Lung (tissue), 12 donors: Measurements from ENCODE around the gene DYSF. TPM values are rescaled to one million over a fixed set of nuclear protein-coding genes. Genes with fewer than 3 reads are reported as not detected.

Experiments
- ATAC-seq: fragments of 200-7000 bp; cut with Tn5 transposase; one replicate; pipeline ENCODE4 v1.9.1; 2020; ENCODE audit warnings: moderate number of reproducible peaks; ENCODE audit not compliant: insufficient read depth, low FRiP score
- DNase-seq, 3 donors: peaks; one replicate each; pipeline ENCODE4 v3.0.0-alpha.2; 2013 to 2017
- H3K27ac ChIP-seq, 2 donors: one replicate each; pipeline ENCODE4 v1.5.1; 2013; ENCODE audit warnings: mild to moderate bottlenecking in 2 of 2, moderate library complexity in 2 of 2, control low read depth in 1 of 2, inconsistent platforms in 1 of 2, low read depth in 1 of 2, low read length in 1 of 2
- H3K27me3 ChIP-seq, 3 donors: one replicate each; pipeline ENCODE4 v1.5.1; 2013; ENCODE audit warnings: low read length in 2 of 3; ENCODE audit not compliant: control insufficient read depth in 3 of 3, insufficient read depth in 3 of 3
- H3K36me3 ChIP-seq, 4 donors: one replicate each; pipeline ENCODE4 v1.5.1; 2013; ENCODE audit warnings: low read length in 4 of 4, mild to moderate bottlenecking in 1 of 4, moderate library complexity in 1 of 4; ENCODE audit not compliant: control insufficient read depth in 4 of 4, insufficient read depth in 4 of 4
- H3K4me1 ChIP-seq, 5 donors: one replicate each; pipeline ENCODE4 v1.5.1; 2013; ENCODE audit warnings: low read length in 5 of 5, mild to moderate bottlenecking in 2 of 5, moderate library complexity in 1 of 5; ENCODE audit not compliant: control insufficient read depth in 5 of 5, insufficient read depth in 5 of 5
- H3K4me3 ChIP-seq: one replicate; pipeline ENCODE4 v1.5.1; 2013; ENCODE audit warnings: mild to moderate bottlenecking, control low read depth, moderate library complexity
- H3K9ac ChIP-seq, 2 donors: one replicate each; pipeline ENCODE4 v1.5.1; 2013; ENCODE audit warnings: low read length in 2 of 2, control low read depth in 1 of 2; ENCODE audit not compliant: insufficient read depth in 1 of 2
- H3K9me3 ChIP-seq, 4 donors: one replicate each; pipeline ENCODE4 v1.5.1; 2013; ENCODE audit warnings: low read length in 3 of 4, mild to moderate bottlenecking in 1 of 4, moderate library complexity in 1 of 4; ENCODE audit not compliant: control insufficient read depth in 4 of 4, insufficient read depth in 3 of 4
- WGBS, 2 donors: extraction: QIAGEN DNeasy Blood & Tissue Kit; methylation state at CpG; one replicate each; pipeline ENCODE4 v1.1.7; 2013; 5-methylcytosine and 5-hydroxymethylcytosine counted together
- polyA plus RNA-seq, 2 donors: library from polyadenylated mRNA; stranded (reverse); fragments of 200-250 nt; gene quantifications; one replicate each; pipeline ENCODE4 v1.2.1, GENCODE V29; 2013
- total RNA-seq, 2 donors: library from RNA; depleted of rRNA in 1 of 2; stranded (reverse); fragments of >200 nt in 1 of 2; gene quantifications; one replicate each; pipeline ENCODE4 v1.2.1, GENCODE V29; 2014 to 2021
- TF ChIP-seq, protein P1 (sequence below): IDR thresholded peaks from 2 replicates; pipeline ENCODE4 v1.5.1; 2012; ENCODE audit warnings: mild to moderate bottlenecking; ENCODE audit errors: control extremely low read depth, extremely low read depth
- donor health status: control.
- donor health status: control.
- donor health status: Bipolar disorder and iron deficiency.
- donor health status: healthy.
- donor health status: DM: yes; HTN: yes; CAD: no.

The DYSF gene
- total and polyA plus RNA-seq, 4 donors: 12.9 to 56.2 (median 40.0) TPM

DNA sequence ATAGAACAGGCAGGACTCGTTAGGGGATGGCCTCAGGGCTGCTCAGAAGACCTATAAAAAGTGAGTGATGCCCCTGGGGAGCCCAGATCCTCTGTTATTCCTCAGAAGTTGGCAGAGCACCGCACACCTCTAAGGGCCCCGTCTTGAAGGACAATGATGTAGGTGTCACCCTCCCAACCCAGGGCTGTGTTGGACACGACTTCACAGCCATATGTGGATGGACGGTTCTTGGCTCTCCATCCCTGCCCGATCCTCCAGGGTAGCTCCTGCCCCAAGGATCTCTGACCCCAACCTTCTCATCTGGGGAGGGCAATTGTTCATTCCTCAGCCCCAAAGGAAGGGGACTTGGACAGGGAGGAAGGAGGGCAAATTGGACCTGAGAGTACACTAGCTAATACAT, 246.1 kb downstream of the DYSF start:
- H3K4me1 ChIP-seq: peaks cover 0 to 13% (median 2%) of the 10 kb centered on the region in 5 donors
- H3K27me3 ChIP-seq: no peaks in the 10 kb centered on the region
- no peak for DNase-seq
- ATAC-seq: no peak
- WGBS, 2 donors: 88 to 91% methylated on average over 6 of the region's 6 CpGs
- H3K36me3 ChIP-seq: no peaks in the 10 kb centered on the region
- H3K9me3 ChIP-seq: no peaks in the 10 kb centered on the region
- H3K9ac ChIP-seq: no peak overlapping the region
- TF ChIP-seq, protein P1, sequence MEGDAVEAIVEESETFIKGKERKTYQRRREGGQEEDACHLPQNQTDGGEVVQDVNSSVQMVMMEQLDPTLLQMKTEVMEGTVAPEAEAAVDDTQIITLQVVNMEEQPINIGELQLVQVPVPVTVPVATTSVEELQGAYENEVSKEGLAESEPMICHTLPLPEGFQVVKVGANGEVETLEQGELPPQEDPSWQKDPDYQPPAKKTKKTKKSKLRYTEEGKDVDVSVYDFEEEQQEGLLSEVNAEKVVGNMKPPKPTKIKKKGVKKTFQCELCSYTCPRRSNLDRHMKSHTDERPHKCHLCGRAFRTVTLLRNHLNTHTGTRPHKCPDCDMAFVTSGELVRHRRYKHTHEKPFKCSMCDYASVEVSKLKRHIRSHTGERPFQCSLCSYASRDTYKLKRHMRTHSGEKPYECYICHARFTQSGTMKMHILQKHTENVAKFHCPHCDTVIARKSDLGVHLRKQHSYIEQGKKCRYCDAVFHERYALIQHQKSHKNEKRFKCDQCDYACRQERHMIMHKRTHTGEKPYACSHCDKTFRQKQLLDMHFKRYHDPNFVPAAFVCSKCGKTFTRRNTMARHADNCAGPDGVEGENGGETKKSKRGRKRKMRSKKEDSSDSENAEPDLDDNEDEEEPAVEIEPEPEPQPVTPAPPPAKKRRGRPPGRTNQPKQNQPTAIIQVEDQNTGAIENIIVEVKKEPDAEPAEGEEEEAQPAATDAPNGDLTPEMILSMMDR: no peak
- no peak overlapping the region for H3K27ac ChIP-seq
- H3K4me3 ChIP-seq: no peak overlapping the region

DNA sequence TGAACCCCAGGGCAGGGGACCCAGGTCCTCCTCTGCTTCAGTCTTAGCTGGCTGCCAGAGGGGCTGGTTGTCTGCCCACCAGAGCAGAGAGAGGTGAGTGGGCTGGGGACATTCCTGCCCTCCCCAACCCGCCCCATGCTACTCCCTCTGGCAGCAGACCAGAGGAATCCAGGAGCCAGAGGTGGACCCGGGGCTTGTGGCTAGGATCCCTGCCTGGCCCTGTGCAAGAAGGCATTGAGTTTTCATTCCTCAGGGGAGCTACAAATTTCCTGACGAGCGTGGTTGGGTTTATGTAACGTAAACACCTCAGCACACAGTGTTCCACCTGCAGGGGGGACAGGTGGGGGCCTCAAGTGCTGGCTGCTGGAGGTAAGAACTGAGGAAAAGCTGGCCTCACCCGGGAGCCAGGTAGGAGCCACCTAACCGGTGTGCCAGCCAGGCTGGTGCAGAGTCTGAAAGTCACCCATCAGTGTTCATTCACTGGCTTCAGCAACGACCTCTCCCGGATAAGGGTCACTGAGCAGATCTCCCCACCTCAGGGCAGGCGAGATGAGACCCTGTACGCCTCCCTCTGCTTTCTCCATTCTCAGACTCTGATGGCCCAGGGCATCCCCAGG, 246.8 kb downstream of the DYSF start:
- H3K4me3 ChIP-seq: no peak overlapping the region
- H3K9me3 ChIP-seq: no peaks in the 10 kb centered on the region
- H3K27ac ChIP-seq: peak overlapping the region in 1 of 2 donors; percentile 37
- 75 to 83% methylated on average over 11 of the region's 11 CpGs for WGBS, 2 donors
- H3K36me3 ChIP-seq: no peaks in the 10 kb centered on the region
- H3K27me3 ChIP-seq: no peaks in the 10 kb centered on the region
- H3K4me1 ChIP-seq: peaks cover 0 to 13% (median 2%) of the 10 kb centered on the region in 5 donors
- no peak overlapping the region for H3K9ac ChIP-seq
- TF ChIP-seq, protein P1: no peak
- no peak for ATAC-seq
- peak; percentile 27 to 50 (median 35) for DNase-seq

DNA sequence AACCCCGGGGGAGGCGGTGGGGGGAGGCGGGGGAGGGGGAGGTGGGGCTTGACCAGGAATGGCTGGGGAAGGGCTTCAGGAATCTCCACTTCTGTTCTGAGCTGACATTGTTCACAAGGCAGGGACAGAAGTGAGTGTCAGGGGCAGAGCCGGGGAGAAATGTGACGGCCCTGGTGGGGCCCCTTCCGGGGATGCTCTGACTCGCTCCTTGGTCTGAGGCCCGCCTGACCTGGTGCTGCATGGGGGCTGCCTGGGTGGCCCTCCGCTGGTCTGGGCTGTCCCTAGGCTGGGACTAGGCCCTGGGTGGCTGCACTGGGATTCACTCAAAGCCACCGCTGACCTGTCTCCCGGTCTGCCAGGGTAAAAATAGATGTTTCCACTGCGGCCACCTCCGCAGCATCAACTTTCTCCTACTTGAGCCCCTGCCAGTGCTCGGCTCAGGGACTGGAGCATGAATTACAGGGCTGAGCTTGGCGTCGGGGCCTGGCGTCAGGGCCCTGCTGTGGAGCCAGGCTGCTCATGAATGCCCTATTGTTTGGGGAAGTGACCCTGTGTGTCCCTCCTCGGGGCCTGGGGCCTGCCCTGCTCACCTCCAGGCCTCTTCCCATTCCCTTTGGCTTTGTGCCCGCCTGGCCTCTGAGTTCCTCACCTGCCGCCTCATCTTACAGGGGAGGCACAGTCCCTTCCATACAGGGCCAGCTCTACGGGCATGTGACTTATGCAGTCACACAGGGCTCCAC, 247.5 kb downstream of the DYSF start:
- H3K9ac ChIP-seq: no peak overlapping the region
- TF ChIP-seq, protein P1: no peak
- peak overlapping the region in 1 of 2 donors; percentile 76 for H3K27ac ChIP-seq
- ATAC-seq (no peak), DNase-seq (peak; percentile 24 to 49 (median 47))
- H3K4me1 ChIP-seq: peaks cover 0 to 13% (median 2%) of the 10 kb centered on the region in 5 donors
- H3K4me3 ChIP-seq: no peak overlapping the region
- 81% methylated on average over 21 of the region's 21 CpGs for WGBS, 2 donors
- no peaks in the 10 kb centered on the region for H3K9me3 ChIP-seq
- no peaks in the 10 kb centered on the region for H3K27me3 ChIP-seq
- H3K36me3 ChIP-seq: no peaks in the 10 kb centered on the region
